Esophagus squamous epithelium (tissue), 4 donors: ENCODE results near the gene COL23A1.

Source experiments
- POLR2A ChIP-seq, 4 donors: fragments of 450-650 bp; IDR thresholded peaks; one replicate each; pipeline ENCODE4 v1.6.1; 2017; ENCODE audit warnings: antibody characterized with exemption in 4 of 4, mild to moderate bottlenecking in 4 of 4, moderate library complexity in 3 of 4
- TF ChIP-seq, protein P1 (sequence below), 6 experiments: fragments of 450-650 bp in 4 of 6; fragments of 200-600 bp in 2 of 6; sonication (generic) in 2 of 6; IDR thresholded peaks; one replicate each; pipeline ENCODE4 v1.5.1; 2016 to 2019; ENCODE audit warnings: antibody characterized with exemption in 6 of 6, mild to moderate bottlenecking in 4 of 6, moderate library complexity in 4 of 6

DNA sequence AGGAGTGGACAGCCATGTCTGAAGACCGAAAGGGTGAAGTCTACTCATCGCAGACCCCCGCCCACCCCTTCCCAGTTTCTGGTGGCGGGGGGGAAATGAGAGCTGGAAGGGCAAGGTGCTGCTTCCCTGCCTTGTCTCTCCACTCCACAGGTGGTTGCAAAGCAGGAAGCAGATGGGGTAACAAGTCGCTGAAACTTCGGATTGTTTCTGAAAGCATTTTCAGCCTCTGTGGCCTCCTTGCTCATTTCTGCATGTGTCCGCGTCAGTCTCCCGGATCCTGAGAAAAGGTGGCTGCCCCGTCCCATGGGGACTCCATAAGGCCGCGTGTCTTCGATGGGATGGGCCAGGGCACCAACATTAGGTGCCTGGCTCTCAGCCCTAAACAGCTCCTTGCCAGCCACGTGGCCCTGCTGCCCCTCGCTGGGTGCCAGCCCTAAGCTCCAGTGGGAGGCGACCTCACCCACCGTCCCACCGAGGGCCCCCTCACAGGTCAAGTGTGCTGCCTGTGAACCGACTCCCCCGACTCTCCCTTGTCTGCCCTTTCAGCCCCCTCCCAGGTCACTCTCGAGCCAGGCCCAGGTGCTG lies 358.6 kb downstream of the COL23A1 start:
- TF ChIP-seq POLR2A (IDR thresholded peaks at IDR 0.05) = no peak
- TF ChIP-seq, protein P1, sequence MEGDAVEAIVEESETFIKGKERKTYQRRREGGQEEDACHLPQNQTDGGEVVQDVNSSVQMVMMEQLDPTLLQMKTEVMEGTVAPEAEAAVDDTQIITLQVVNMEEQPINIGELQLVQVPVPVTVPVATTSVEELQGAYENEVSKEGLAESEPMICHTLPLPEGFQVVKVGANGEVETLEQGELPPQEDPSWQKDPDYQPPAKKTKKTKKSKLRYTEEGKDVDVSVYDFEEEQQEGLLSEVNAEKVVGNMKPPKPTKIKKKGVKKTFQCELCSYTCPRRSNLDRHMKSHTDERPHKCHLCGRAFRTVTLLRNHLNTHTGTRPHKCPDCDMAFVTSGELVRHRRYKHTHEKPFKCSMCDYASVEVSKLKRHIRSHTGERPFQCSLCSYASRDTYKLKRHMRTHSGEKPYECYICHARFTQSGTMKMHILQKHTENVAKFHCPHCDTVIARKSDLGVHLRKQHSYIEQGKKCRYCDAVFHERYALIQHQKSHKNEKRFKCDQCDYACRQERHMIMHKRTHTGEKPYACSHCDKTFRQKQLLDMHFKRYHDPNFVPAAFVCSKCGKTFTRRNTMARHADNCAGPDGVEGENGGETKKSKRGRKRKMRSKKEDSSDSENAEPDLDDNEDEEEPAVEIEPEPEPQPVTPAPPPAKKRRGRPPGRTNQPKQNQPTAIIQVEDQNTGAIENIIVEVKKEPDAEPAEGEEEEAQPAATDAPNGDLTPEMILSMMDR (IDR thresholded peaks at IDR 0.05) = no peak
